GM21786 (cell line): ENCODE data around the gene SMARCD2.
"Not testable (repeated sequence)": the region's sequence is repeated elsewhere in the genome, so short reads cannot be mapped to it uniquely, and the experiment has no call there.

Experiments used
- ATAC-seq: cut with Tn5 transposase; IDR thresholded peaks from one replicate; pipeline ENCODE4 v1.9.1; 2021; ENCODE audit not compliant: unreplicated experiment

The SMARCD2 gene

GRCh38 chr17:63842540-63843386, at the start of gene SMARCD2:
Gene SMARCD2 (minus strand): TSS chr17:63842685. CDS start chr17:63842674, 11 bp downstream.
- peak; percentile 79 for ATAC-seq

- not testable (repeated sequence) for ATAC-seq
Measured at GRCh38 chr17:63889026-63889848, 46.8 kb upstream of the SMARCD2 start.

GRCh38 chr17:63885119-63885518, 42.6 kb upstream of the SMARCD2 start:
- not testable (repeated sequence) for ATAC-seq

GRCh38 chr17:63882626-63883126, 40.2 kb upstream of the SMARCD2 start:
- not testable (repeated sequence) for ATAC-seq

GRCh38 chr17:63881935-63882601, 39.6 kb upstream of the SMARCD2 start, which contains the start of gene GH2:
Gene GH2 (minus strand): TSS chr17:63881944. CDS start chr17:63881801, 143 bp downstream.
- ATAC-seq = no peak

GRCh38 chr17:63881337-63881736, 38.9 kb upstream of the SMARCD2 start:
- not testable (repeated sequence) for ATAC-seq

- no peak for ATAC-seq
Measured at GRCh38 chr17:63880706-63881105, 38.2 kb upstream of the SMARCD2 start.

GRCh38 chr17:63878413-63878812, 35.9 kb upstream of the SMARCD2 start:
- not testable (repeated sequence) for ATAC-seq

- ATAC-seq = not testable (repeated sequence)
Measured at GRCh38 chr17:63874693-63875092, 32.2 kb upstream of the SMARCD2 start.

GRCh38 chr17:63874061-63874626, 31.7 kb upstream of the SMARCD2 start:
- not testable (repeated sequence) for ATAC-seq

- not testable (repeated sequence) for ATAC-seq
Measured at GRCh38 chr17:63873577-63873976, 31.1 kb upstream of the SMARCD2 start, which contains the start of gene CSH2. Gene CSH2 (minus strand): TSS chr17:63873677. CDS start chr17:63873614, 63 bp downstream.

- ATAC-seq = not testable (repeated sequence)
Measured at GRCh38 chr17:63871646-63872365, 29.3 kb upstream of the SMARCD2 start.

- ATAC-seq = not testable (repeated sequence)
Measured at GRCh38 chr17:63870292-63870665, 27.8 kb upstream of the SMARCD2 start.

- ATAC-seq = not testable (repeated sequence)
Measured at GRCh38 chr17:63869491-63870291, 27.2 kb upstream of the SMARCD2 start.

GRCh38 chr17:63866625-63867024, 24.1 kb upstream of the SMARCD2 start:
- ATAC-seq = not testable (repeated sequence)

GRCh38 chr17:63859257-63859656, 16.8 kb upstream of the SMARCD2 start:
- ATAC-seq = no peak

GRCh38 chr17:63856425-63856824, 13.9 kb upstream of the SMARCD2 start:
- ATAC-seq = not testable (repeated sequence)

GRCh38 chr17:63855185-63855584, 12.7 kb upstream of the SMARCD2 start:
- ATAC-seq = no peak

GRCh38 chr17:63854709-63855108, 12.2 kb upstream of the SMARCD2 start:
- ATAC-seq = no peak
